ENCODE results near the gene SPC24. TPM values are rescaled to one million over a fixed set of nuclear protein-coding genes. Genes with fewer than 3 reads are reported as not detected.
"Not testable (repeated sequence)": the region's sequence is repeated elsewhere in the genome, so short reads cannot be mapped to it uniquely, and the experiment has no call there.

SPC24 gene
- total and polyA plus RNA-seq, 8 donors = 0.20 to 1.4 (median 0.55) TPM

DNA sequence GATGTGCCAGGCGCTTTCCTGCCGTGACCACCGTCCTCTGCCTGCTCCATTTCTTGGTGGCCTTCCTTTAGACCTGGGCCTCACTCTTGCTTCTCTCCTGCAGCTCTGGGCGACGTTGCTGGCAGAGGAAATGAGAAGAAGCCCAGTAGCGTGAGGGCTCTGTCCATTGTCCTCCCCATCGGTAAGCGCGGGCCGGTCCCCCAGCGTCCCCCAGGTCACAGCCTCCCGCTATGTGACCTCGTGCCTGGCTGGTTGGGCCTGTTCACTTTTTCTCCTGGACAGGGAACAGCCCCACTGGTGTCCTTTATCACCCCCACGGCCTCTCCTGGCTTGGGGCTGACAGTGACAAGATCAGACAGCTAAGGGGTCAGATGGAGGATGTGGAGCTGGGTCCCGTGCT lies 27.7 kb downstream of the SPC24 start:
- no peak for DNase-seq
- no peak for FAIRE-seq
- Histone ChIP-seq H3K4me3 (no peak overlapping the region), H3K4me1 (no peaks in the 10 kb centered on the region), H3K36me3 (peaks cover 17 to 61% (median 20%) of the 10 kb centered on the region in 3 donors), H3K9me3 (no peaks in the 10 kb centered on the region), H3K27me3 (no peaks in the 10 kb centered on the region), H3K27ac (no peak overlapping the region)
- TF ChIP-seq, protein P1, sequence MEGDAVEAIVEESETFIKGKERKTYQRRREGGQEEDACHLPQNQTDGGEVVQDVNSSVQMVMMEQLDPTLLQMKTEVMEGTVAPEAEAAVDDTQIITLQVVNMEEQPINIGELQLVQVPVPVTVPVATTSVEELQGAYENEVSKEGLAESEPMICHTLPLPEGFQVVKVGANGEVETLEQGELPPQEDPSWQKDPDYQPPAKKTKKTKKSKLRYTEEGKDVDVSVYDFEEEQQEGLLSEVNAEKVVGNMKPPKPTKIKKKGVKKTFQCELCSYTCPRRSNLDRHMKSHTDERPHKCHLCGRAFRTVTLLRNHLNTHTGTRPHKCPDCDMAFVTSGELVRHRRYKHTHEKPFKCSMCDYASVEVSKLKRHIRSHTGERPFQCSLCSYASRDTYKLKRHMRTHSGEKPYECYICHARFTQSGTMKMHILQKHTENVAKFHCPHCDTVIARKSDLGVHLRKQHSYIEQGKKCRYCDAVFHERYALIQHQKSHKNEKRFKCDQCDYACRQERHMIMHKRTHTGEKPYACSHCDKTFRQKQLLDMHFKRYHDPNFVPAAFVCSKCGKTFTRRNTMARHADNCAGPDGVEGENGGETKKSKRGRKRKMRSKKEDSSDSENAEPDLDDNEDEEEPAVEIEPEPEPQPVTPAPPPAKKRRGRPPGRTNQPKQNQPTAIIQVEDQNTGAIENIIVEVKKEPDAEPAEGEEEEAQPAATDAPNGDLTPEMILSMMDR (IDR thresholded peaks at IDR 0.05) = no peak
- 88 to 94% methylated on average over 15 of the region's 15 CpGs for WGBS, 2 donors
- intact Hi-C loops (cut with DNase I) = loop anchor here in 2 of 3 donors (5.0 to 10.0 kb wide), 2 partner anchors 96 to 193 kb away; no protein-coding TSS in a partner anchor
- ATAC-seq = no peak

DNA sequence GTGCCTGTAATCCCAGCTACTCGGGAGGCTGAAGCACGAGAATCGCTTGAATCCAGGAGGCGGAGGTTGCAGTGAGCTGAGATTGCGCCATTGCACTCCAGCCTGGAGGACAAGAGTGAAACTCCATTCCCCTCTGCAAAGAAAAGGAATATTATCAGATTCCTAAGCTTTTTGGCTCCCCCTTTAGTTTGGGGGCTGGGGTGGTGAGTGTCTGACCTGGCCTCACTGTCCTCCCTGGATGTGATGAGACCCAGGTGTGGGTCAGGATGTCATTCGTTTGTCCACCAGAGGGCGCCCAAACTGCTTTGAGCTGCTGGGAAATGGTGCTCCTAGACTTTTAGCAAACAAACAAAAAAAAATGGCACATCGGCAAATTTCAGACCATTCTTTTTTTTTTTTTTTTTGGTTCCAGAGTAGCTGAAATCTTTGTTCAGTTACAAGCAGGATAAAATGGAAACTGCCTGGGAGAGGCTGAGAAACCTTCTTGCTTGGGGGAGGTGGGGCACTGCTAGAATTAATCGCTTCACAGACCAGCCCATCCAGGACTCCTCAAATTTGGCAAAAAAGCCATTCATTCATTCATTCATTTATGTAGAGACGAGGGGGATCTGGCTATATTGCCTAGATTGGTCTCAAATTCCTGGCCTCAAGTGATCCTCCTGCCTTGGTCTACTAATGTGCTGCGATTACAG lies 29.4 kb downstream of the SPC24 start:
- no peaks in the 10 kb centered on the region for H3K4me1 ChIP-seq

DNA sequence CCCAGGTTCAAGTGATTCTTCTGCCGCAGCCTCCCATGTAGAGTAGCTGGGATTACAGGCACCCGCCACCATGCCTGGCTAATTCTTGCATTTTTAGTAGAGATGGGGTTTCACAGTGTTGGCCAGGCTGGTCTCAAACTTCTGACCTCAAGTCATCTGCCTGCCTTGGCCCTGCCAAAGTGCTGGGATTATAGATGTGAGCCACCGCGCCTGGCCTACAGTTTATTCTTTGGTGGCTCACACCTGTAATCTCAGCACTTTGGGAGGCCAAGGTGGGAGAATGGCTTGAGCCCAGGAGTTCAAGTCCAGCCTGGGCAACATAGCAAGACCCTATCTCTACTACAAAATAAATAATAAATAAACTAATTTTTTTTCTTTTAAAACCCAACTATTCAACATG lies 31.4 kb downstream of the SPC24 start:
- 97% methylated on average over 4 of the region's 4 CpGs for WGBS, 2 donors
- H3K9me3 ChIP-seq, H3K27me3 ChIP-seq, H3K4me3 ChIP-seq, FAIRE-seq, ATAC-seq, H3K27ac ChIP-seq, H3K4me1 ChIP-seq, DNase-seq: not testable (repeated sequence)
- peaks cover 4 to 63% (median 17%) of the 10 kb centered on the region in 3 donors for H3K36me3 ChIP-seq
- intact Hi-C loops (cut with DNase I) = loop anchor here in 1 of 3 donors (10.0 kb wide), 1 partner anchor 189 kb away; no protein-coding TSS in a partner anchor

More for the DNA sequence above, 29.4 kb downstream of the SPC24 start:
- WGBS, 2 donors = 56 to 62% methylated on average over 11 of the region's 11 CpGs
- Histone ChIP-seq H3K27ac (no peak overlapping the region), H3K27me3 (no peaks in the 10 kb centered on the region), H3K9me3 (no peaks in the 10 kb centered on the region), H3K4me3 (no peak overlapping the region), H3K36me3 (peaks cover 10 to 60% (median 15%) of the 10 kb centered on the region in 3 donors)
- peak; percentile 57 to 83 (median 77) for ATAC-seq
- FAIRE-seq = no peak
- intact Hi-C loops (cut with DNase I) = loop anchor here in 2 of 3 donors (5.0 to 10.0 kb wide), 2 partner anchors 94 to 191 kb away; no protein-coding TSS in a partner anchor
- TF ChIP-seq, protein P1 (IDR thresholded peaks at IDR 0.05) = peak; percentile 49 to 77 (median 74)
- DNase-seq = peak; percentile 63 to 89 (median 80)

DNA sequence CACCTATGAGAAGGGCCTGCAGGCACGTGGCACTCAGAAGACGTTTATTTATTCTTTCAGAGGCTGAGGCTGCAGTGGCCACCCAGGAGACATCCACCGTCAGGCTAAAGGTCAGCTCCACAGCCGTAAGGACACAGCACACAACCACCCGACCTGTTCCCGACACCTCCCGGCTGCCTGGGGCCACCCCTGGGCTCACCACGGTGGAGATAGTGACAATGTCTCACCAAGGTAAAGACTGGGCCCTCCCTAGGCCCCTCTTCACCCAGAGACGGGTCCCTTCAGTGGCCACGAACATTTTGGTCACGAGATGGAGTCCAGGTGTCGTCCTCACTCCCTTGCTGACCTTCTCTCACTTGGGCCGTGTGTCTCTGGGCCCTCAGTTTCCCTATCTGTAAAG lies 32.5 kb downstream of the SPC24 start:
- DNase-seq = no peak
- H3K36me3 ChIP-seq = peaks cover 5 to 57% (median 14%) of the 10 kb centered on the region in 3 donors
- no peak for ATAC-seq
- 82 to 87% methylated on average over 13 of the region's 13 CpGs for WGBS, 2 donors
- H3K9me3 ChIP-seq = no peaks in the 10 kb centered on the region
- H3K27ac ChIP-seq = no peak overlapping the region
- H3K4me1 ChIP-seq = no peaks in the 10 kb centered on the region
- intact Hi-C loops (cut with DNase I) = loop anchor here in 1 of 3 donors (10.0 kb wide), 1 partner anchor 188 kb away; no protein-coding TSS in a partner anchor
- no peak overlapping the region for H3K4me3 ChIP-seq
- H3K27me3 ChIP-seq = no peaks in the 10 kb centered on the region
- no peak for FAIRE-seq
- TF ChIP-seq, protein P1 (IDR thresholded peaks at IDR 0.05) = no peak

DNA sequence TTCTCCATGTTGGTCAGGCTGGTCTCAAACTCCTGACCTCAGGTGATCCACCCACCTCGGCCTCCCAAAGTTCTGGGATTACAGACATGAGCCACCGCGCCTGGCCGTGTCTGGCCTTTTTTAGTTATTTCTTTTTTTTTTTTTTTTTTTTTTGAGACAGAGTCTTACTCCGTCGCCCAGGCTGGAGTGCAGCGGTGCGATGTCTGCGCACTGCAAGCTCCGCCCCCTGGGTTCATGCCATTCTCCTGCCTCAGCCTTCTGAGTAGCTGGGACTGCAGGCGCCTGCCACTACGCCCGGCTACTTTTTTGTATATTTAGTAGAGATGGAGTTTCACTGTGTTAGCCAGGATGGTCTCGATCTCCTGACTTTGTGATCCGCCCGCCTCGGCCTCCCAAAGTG lies 33.6 kb downstream of the SPC24 start:
- DNase-seq, H3K4me1 ChIP-seq, FAIRE-seq, H3K9me3 ChIP-seq, H3K27me3 ChIP-seq, H3K4me3 ChIP-seq, ATAC-seq, H3K27ac ChIP-seq: not testable (repeated sequence)
- intact Hi-C loops (cut with DNase I) = loop anchor here in 1 of 3 donors (10.0 kb wide), 1 partner anchor 187 kb away; no protein-coding TSS in a partner anchor
- H3K36me3 ChIP-seq = peaks cover 10 to 61% (median 14%) of the 10 kb centered on the region in 3 donors
- WGBS, 2 donors = 88 to 91% methylated on average over 13 to 14 of the region's 17 CpGs

DNA sequence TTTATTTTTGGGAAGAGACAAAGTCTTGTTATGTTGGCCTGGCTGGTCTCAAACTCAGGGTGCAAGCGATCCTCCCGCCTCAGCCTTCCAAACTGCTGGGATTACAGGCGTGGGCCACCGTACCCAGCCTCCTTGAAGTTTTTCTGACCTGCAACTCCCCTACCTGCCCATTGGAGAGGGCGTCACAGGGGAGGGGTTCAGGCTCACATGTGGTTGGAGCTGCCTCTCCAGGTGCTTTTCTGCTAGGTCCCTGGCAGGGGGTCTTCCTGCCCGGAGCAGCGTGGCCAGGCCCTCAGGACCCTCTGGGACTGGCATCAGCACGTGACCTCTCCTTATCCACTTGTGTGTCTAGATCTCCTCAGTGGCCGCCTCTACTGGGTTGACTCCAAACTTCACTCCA lies 39.1 kb downstream of the SPC24 start:
- intact Hi-C loops (cut with DNase I) = no loop called here
- DNase-seq = no peak
- Histone ChIP-seq H3K36me3 (peaks cover 17 to 75% (median 33%) of the 10 kb centered on the region in 3 donors), H3K9me3 (no peaks in the 10 kb centered on the region), H3K4me3 (no peak overlapping the region), H3K27me3 (no peaks in the 10 kb centered on the region), H3K4me1 (no peaks in the 10 kb centered on the region), H3K27ac (no peak overlapping the region)
- 95 to 96% methylated on average over 9 of the region's 9 CpGs for WGBS, 2 donors
- TF ChIP-seq, protein P1 (IDR thresholded peaks at IDR 0.05) = no peak
- no peak for FAIRE-seq
- peak in 1 of 4 donors; percentile 17 for ATAC-seq

Data from pancreas (tissue), 10 donors.